HG03575 (cell line): ENCODE results near the gene KCNIP3.

ENCODE experiments used
- ATAC-seq: cut with Tn5 transposase; IDR thresholded peaks from one replicate; pipeline ENCODE4 v1.9.1; 2021; ENCODE audit not compliant: unreplicated experiment, insufficient number of reproducible peaks, low FRiP score; ENCODE audit errors: extremely low read depth

KCNIP3 gene

GRCh38 chr2:95337829-95338228 is 40.7 kb downstream of the KCNIP3 start:
- no peak for ATAC-seq

- ATAC-seq: no peak
Observed at GRCh38 chr2:95342556-95343320, 45.6 kb downstream of the KCNIP3 start.

GRCh38 chr2:95343429-95344214 is 46.5 kb downstream of the KCNIP3 start:
- ATAC-seq: no peak

- no peak for ATAC-seq
Observed at GRCh38 chr2:95344215-95344583, 47.1 kb downstream of the KCNIP3 start.

GRCh38 chr2:95344656-95345055 is 47.5 kb downstream of the KCNIP3 start:
- no peak for ATAC-seq

- ATAC-seq: no peak
Observed at GRCh38 chr2:95345081-95345562, 48.0 kb downstream of the KCNIP3 start.

GRCh38 chr2:95345563-95346230 is 48.5 kb downstream of the KCNIP3 start:
- ATAC-seq: no peak

GRCh38 chr2:95346231-95346737 is 49.1 kb downstream of the KCNIP3 start:
- ATAC-seq: no peak

GRCh38 chr2:95346738-95347671 is 49.9 kb downstream of the KCNIP3 start:
- ATAC-seq: no peak

- ATAC-seq: no peak
Observed at GRCh38 chr2:95347681-95348608, 50.8 kb downstream of the KCNIP3 start.

- ATAC-seq: no peak
Observed at GRCh38 chr2:95348609-95349567, 51.7 kb downstream of the KCNIP3 start.

GRCh38 chr2:95349568-95350322 is 52.6 kb downstream of the KCNIP3 start:
- no peak for ATAC-seq

GRCh38 chr2:95350368-95350767 is 53.2 kb downstream of the KCNIP3 start:
- no peak for ATAC-seq

GRCh38 chr2:95350774-95351597 is 53.8 kb downstream of the KCNIP3 start:
- no peak for ATAC-seq

- no peak for ATAC-seq
Observed at GRCh38 chr2:95351598-95351915, 54.4 kb downstream of the KCNIP3 start.
